Adrenal gland (tissue), 12 donors: Measurements from ENCODE around the gene SYNPO. TPM values are rescaled to one million over a fixed set of nuclear protein-coding genes. Genes with fewer than 3 reads are reported as not detected.

Experiments
- DNase-seq, 7 donors: peaks; one replicate each; pipeline ENCODE4 v3.0.0-alpha.2; 2019 to 2020
- H3K27ac ChIP-seq, 5 donors: fragments of 200-600 bp; sonication (generic) in 4 of 5; 1 replicate in 3 of 5; 2 replicates in 2 of 5; pipeline versions ENCODE4 v1.5.1 to v1.8.0; 2016 to 2020; ENCODE audit warnings: mild to moderate bottlenecking in 1 of 5
- H3K27me3 ChIP-seq: fragments of 200-600 bp; 2 replicates; pipeline ENCODE4 v1.8.0; 2021
- H3K36me3 ChIP-seq, 2 donors: fragments of 200-600 bp; replicated peaks in 1 of 2; 1 replicate in 1 of 2; 2 replicates in 1 of 2; pipeline versions ENCODE4 v1.5.1 to v1.8.0; 2018 to 2022
- H3K4me1 ChIP-seq, 2 donors: fragments of 200-600 bp; replicated peaks in 1 of 2; 1 replicate in 1 of 2; 2 replicates in 1 of 2; pipeline versions ENCODE4 v1.5.1 to v1.8.0; 2018 to 2021
- H3K4me3 ChIP-seq, 4 donors: fragments of 200-600 bp; sonication (generic) in 3 of 4; one replicate each; pipeline ENCODE4 v1.5.1; 2016 to 2018
- H3K9me3 ChIP-seq, 3 donors: fragments of 200-600 bp; sonication (generic) in 1 of 3; replicated peaks in 1 of 3; 1 replicate in 2 of 3; 2 replicates in 1 of 3; pipeline versions ENCODE4 v1.5.1 to v1.8.0; 2016 to 2021
- CTCF ChIP-seq, 6 experiments: fragments of 450-650 bp in 4 of 6; fragments of 200-600 bp in 2 of 6; sonication (generic) in 1 of 6; IDR thresholded peaks; 1 replicate in 5 of 6; 2 replicates in 1 of 6; pipeline versions ENCODE4 v1.5.1 to v1.8.0; 2016 to 2021; ENCODE audit warnings: antibody characterized with exemption in 6 of 6, mild to moderate bottlenecking in 2 of 6, moderate library complexity in 1 of 6
- POLR2A ChIP-seq, 2 donors: fragments of 450-650 bp; IDR thresholded peaks; one replicate each; pipeline ENCODE4 v1.6.1; 2017; ENCODE audit warnings: antibody characterized with exemption in 2 of 2, mild to moderate bottlenecking in 2 of 2, moderate library complexity in 1 of 2
- WGBS, 4 donors: extraction: QIAGEN DNeasy Blood & Tissue Kit in 2 of 4; methylation state at CpG; one replicate each; pipeline versions ENCODE4 v1.1.5 to v1.1.7; 2013 to 2017; 5-methylcytosine and 5-hydroxymethylcytosine counted together
- intact Hi-C, 2 donors: fragments of 100-400 bp; cut with DNase I; formaldehyde crosslinking; loops; one replicate each; pipeline versions ENCODE4 v1.14.1 to v1.15.0; 2022 to 2023
- polyA plus RNA-seq, 3 donors: library from polyadenylated mRNA; stranded (reverse); fragments of 200-250 nt in 2 of 3; fragments of 350-450 nt in 1 of 3; fragmentation: Illumina TruSeq in 1 of 3; extraction: RNeasy Lipid Tissue Mini Kit (QIAGEN cat#74804) in 1 of 3; gene quantifications; one replicate each; pipeline ENCODE4 v1.2.3, GENCODE V29; 2013 to 2014
- total RNA-seq, 9 donors: library from RNA; depleted of rRNA in 4 of 9; stranded (reverse); fragments of >200 nt in 4 of 9; fragments of 120-200 nt in 1 of 9; fragmentation: NEBNext Ultra II Directional in 1 of 9; extraction: Animal tissue kit (Norgen Biotek cat#: 25700) in 1 of 9; gene quantifications; one replicate each; pipeline versions ENCODE4 v1.1.0 to v1.2.4, GENCODE V29; 2013 to 2023
- donor health status: healthy with polysubstance abuse.
- donor health status: Bipolar disorder and iron deficiency.
- donor health status: DM: yes; HTN: yes; CAD: no.
- donor health status: DM: no; HTN: no; CAD: no.
- donor health status: DM: no; HTN: no; CAD: no.
- donor health status: DM: yes; HTN: yes; CAD: no.

Gene SYNPO
- total and polyA plus RNA-seq, 12 donors: 10.0 to 293 (median 104) TPM

DNA sequence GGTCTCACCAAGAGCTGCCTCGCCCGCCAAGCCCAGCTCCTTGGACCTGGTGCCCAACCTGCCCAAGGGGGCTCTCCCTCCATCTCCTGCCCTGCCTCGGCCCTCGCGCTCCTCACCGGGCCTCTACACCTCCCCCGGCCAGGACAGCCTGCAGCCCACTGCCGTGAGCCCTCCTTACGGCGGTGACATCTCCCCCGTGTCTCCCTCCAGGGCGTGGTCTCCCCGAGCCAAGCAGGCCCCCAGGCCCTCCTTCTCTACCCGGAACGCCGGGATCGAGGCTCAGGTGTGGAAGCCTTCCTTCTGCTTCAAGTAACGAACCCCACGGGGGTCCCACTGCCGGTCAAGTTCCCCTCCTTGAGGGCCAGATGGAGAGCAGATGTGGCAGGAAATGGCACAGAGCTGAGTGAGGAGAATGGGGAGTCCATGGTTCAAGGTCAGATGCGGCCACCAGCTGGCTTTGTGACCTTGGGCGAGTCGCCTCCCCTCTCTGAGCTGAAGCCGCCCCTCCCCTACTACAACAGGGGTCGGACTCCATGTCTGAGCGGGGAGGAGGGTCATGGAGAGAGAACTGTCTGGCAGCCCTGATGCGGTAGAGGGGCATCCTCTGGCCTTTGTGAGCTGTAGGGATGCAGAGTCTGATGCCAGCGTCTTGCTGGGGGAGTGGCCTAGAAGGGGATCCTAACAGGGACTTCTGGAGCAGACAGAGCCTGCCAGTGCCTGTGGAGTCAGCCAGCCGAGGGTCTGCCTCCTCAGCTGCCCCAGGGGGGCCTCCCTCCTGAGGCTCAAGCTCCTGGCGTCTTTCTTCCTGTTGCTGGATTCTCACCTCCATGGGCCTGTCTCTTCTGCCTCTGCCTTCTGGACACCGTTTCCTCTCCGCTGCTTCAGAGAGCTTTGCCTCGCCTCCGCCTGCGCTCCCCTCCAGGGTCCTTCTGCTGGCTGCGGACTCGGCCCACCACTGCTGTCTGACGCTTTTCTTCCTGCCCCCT lies 9.9 kb downstream of the SYNPO start:
- 67 to 75% (median 69%) methylated on average over 26 to 38 of the region's 38 CpGs for WGBS, 4 donors
- Histone ChIP-seq H3K9me3 (no peaks in the 10 kb centered on the region), H3K27me3 (no peaks in the 10 kb centered on the region), H3K4me3 (no peak overlapping the region), H3K36me3 (peaks cover 0 to 57% of the 10 kb centered on the region in 2 donors), H3K27ac (peak overlapping the region in 4 of 5 donors; percentile 17 to 89 (median 66)), H3K4me1 (peaks cover 38 to 83% of the 10 kb centered on the region in 2 donors)
- intact Hi-C loops: no loop called here
- peak in 1 of 7 donors; percentile 17 for DNase-seq
- TF ChIP-seq CTCF (IDR thresholded peaks at IDR 0.05) (no peak), POLR2A (IDR thresholded peaks at IDR 0.05) (no peak)

- Histone ChIP-seq H3K4me1 (peaks cover 38 to 82% of the 10 kb centered on the region in 2 donors), H3K36me3 (peaks cover 0 to 57% of the 10 kb centered on the region in 2 donors), H3K9me3 (no peaks in the 10 kb centered on the region), H3K4me3 (no peak overlapping the region), H3K27ac (peak overlapping the region in 4 of 5 donors; percentile 14 to 89 (median 66)), H3K27me3 (no peaks in the 10 kb centered on the region)
- intact Hi-C loops: no loop called here
- no peak for TF ChIP-seq CTCF (IDR thresholded peaks at IDR 0.05)
- DNase-seq: no peak
- 7 to 38% (median 24%) methylated on average over 1 of the region's 1 CpG for WGBS, 4 donors
Measured at GRCh38 chr5:150651382-150651781, 10.9 kb downstream of the SYNPO start.

GRCh38 chr5:150651924-150652671 lies 11.6 kb downstream of the SYNPO start:
- 66 to 73% (median 70%) methylated on average over 10 to 13 of the region's 13 CpGs for WGBS, 4 donors
- intact Hi-C loops: no loop called here
- H3K27ac ChIP-seq: peak overlapping the region in 2 of 5 donors; percentile 85 to 89
- H3K4me3 ChIP-seq: no peak overlapping the region
- DNase-seq: peak in 2 of 7 donors; percentile 15
- H3K4me1 ChIP-seq: peaks cover 33 to 79% of the 10 kb centered on the region in 2 donors
- no peaks in the 10 kb centered on the region for H3K27me3 ChIP-seq
- no peak for TF ChIP-seq CTCF (IDR thresholded peaks at IDR 0.05)
- TF ChIP-seq POLR2A (IDR thresholded peaks at IDR 0.05): no peak
- no peaks in the 10 kb centered on the region for H3K9me3 ChIP-seq
- H3K36me3 ChIP-seq: peaks cover 0 to 57% of the 10 kb centered on the region in 2 donors
